Common myeloid progenitor, CD34-positive (primary cell): ENCODE results near the gene GTPBP3. TPM values are rescaled to one million over a fixed set of nuclear protein-coding genes. Genes with fewer than 3 reads are reported as not detected.
A peak's percentile ranks its signal among the peaks of the same experiment; 100 is the strongest.

Experiments
- CTCF ChIA-PET: fragments of 350-600 bp; sonication (Branson Sonifier 250); formaldehyde crosslinking; loops from one replicate; lab custom pipeline; 2021; ENCODE audit warnings: antibody characterized with exemption; lab: Charles Lee
- POLR2A ChIA-PET: fragments of 350-600 bp; sonication (Branson Sonifier 250); formaldehyde crosslinking; loops from one replicate; lab custom pipeline; 2021; ENCODE audit warnings: antibody characterized with exemption; lab: Charles Lee
- DNase-seq, 3 donors: peaks; one replicate each; pipeline versions ENCODE4 v3.0.0 to v3.0.0-alpha.2; 2013
- H3K27ac ChIP-seq, 2 experiments: 1 replicate in 1 of 2; 2 replicates in 1 of 2; pipeline ENCODE4 v1.7.0; 2013; ENCODE audit warnings: inconsistent platforms in 2 of 2, low read length in 2 of 2, mild to moderate bottlenecking in 2 of 2, low read depth in 1 of 2, moderate library complexity in 1 of 2; ENCODE audit not compliant: severe bottlenecking in 2 of 2, insufficient read depth in 1 of 2, poor library complexity in 1 of 2
- H3K27me3 ChIP-seq, 5 experiments: replicated peaks in 2 of 5; 1 replicate in 3 of 5; 2 replicates in 2 of 5; pipeline versions ENCODE4 v1.6.1 to v1.7.0; 2013; ENCODE audit warnings: low read length in 4 of 5, mild to moderate bottlenecking in 2 of 5, moderate library complexity in 2 of 5, inconsistent platforms in 1 of 5; ENCODE audit not compliant: insufficient read depth in 5 of 5, control insufficient read depth in 4 of 5
- H3K36me3 ChIP-seq, 4 experiments: 1 replicate in 2 of 4; 2 replicates in 2 of 4; pipeline versions ENCODE4 v1.6.1 to v1.7.0; 2013; ENCODE audit warnings: low read length in 3 of 4, control low read depth in 1 of 4, mild to moderate bottlenecking in 1 of 4; ENCODE audit not compliant: control insufficient read depth in 4 of 4, insufficient read depth in 4 of 4
- H3K4me1 ChIP-seq, 4 experiments: 1 replicate in 3 of 4; 2 replicates in 1 of 4; pipeline versions ENCODE4 v1.6.1 to v1.7.1; 2013; ENCODE audit warnings: low read length in 3 of 4, mild to moderate bottlenecking in 3 of 4, control low read depth in 1 of 4, inconsistent platforms in 1 of 4, moderate library complexity in 1 of 4; ENCODE audit not compliant: control insufficient read depth in 4 of 4, insufficient read depth in 4 of 4; ENCODE audit errors: control extremely low read depth in 1 of 4
- H3K4me3 ChIP-seq, 7 experiments: 1 replicate in 4 of 7; 2 replicates in 3 of 7; pipeline versions ENCODE4 v1.5.1 to v1.7.0; 2013; ENCODE audit warnings: mild to moderate bottlenecking in 7 of 7, low read length in 6 of 7, moderate library complexity in 6 of 7, inconsistent platforms in 2 of 7, low read depth in 2 of 7, control low read depth in 1 of 7; ENCODE audit not compliant: insufficient read depth in 4 of 7, control insufficient read depth in 1 of 7; ENCODE audit errors: extremely low read depth in 1 of 7
- H3K9me3 ChIP-seq, 5 experiments: 1 replicate in 4 of 5; 2 replicates in 1 of 5; pipeline versions ENCODE4 v1.6.1 to v1.7.1; 2013; ENCODE audit warnings: low read length in 4 of 5, mild to moderate bottlenecking in 2 of 5, inconsistent platforms in 1 of 5, low read depth in 1 of 5, moderate library complexity in 1 of 5; ENCODE audit not compliant: control insufficient read depth in 4 of 5, insufficient read depth in 2 of 5; ENCODE audit errors: control extremely low read depth in 1 of 5
- WGBS: methylation state at CpG from one replicate; pipeline ENCODE4 v1.1.5; 2013; ENCODE audit not compliant: insufficient coverage; 5-methylcytosine and 5-hydroxymethylcytosine counted together
- polyA plus RNA-seq: library from polyadenylated mRNA; unstranded; fragments of 120-200 nt; gene quantifications from one replicate; pipeline ENCODE4 v1.2.1, GENCODE V29; 2013

The GTPBP3 gene
- 17.9 TPM for polyA plus RNA-seq

GRCh38 chr19:17336872-17337674 lies at the start of gene GTPBP3:
GTPBP3 (plus strand) TSS chr19:17337553; CDS start chr19:17337612, 59 bp downstream.
- peak; percentile 99 for DNase-seq
- Histone ChIP-seq H3K36me3 (peaks cover 0 to 16% (median 10%) of the 10 kb centered on the region in 4 experiments), H3K9me3 (no peaks in the 10 kb centered on the region), H3K27me3 (no peaks in the 10 kb centered on the region), H3K4me3 (peak within 1 kb of the TSS; percentile 83 to 99 (median 88)), H3K27ac (peak within 1 kb of the TSS; percentile 48 to 87), H3K4me1 (peaks cover 0 to 46% (median 41%) of the 10 kb centered on the region in 4 experiments)
- POLR2A ChIA-PET, result interaction anchor here (1.0 kb wide), 1 partner anchor 82 kb away, joined by 3 read pairs; no protein-coding TSS in a partner anchor
- CTCF ChIA-PET, result interaction anchor here (1.1 to 2.2 kb wide), 3 partner anchors 35 to 55 kb away, joined by 3 to 8 read pairs (median 5); no protein-coding TSS in a partner anchor
- WGBS, result 0% methylated on average over 41 of the region's 41 CpGs

DNA sequence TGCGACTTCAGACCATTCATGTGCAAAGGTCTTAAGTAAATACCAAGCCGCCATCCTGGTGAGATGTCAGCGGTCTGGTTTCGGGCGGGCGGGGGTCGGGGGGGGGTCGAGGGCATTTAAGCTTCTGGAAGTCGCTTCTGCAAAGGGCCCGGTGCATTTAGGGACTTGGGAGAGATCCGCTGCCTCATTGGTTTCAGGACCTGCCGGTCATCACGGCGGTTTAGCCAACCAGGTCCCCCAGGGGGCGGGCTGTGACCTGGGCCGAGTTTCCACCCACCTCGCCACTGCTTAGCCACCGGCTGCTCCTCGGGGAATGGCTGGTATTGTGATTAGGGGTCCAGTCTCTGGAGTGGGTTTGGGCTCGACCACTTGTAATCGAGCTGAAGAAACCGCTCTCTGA lies 47.9 kb upstream of the GTPBP3 start:
- H3K4me1 ChIP-seq, result peaks cover 0 to 16% (median 8%) of the 10 kb centered on the region in 4 experiments
- POLR2A ChIA-PET, result interaction anchor here (0.6 kb wide), 1 partner anchor 190 kb away, joined by 3 read pairs; no protein-coding TSS in a partner anchor
- CTCF ChIA-PET, result interaction anchor here (0.7 to 17.5 kb wide), 3 partner anchors 17 to 107 kb away, joined by 3 to 183 read pairs (median 4); partner anchors contain the start of genes BABAM1 and USHBP1
- H3K9me3 ChIP-seq, result no peaks in the 10 kb centered on the region
- peak overlapping the region in 2 of 7 experiments; percentile 19 to 37 for H3K4me3 ChIP-seq
- DNase-seq, result peak; percentile 84 to 94 (median 91)
- no peaks in the 10 kb centered on the region for H3K27me3 ChIP-seq
- no peak overlapping the region for H3K27ac ChIP-seq
- peaks cover 2 to 20% (median 8%) of the 10 kb centered on the region in 4 experiments for H3K36me3 ChIP-seq
- 14% methylated on average over 20 of the region's 22 CpGs for WGBS

GRCh38 chr19:17292301-17293074 lies 44.9 kb upstream of the GTPBP3 start:
- H3K4me1 ChIP-seq, result peaks cover 0 to 16% (median 8%) of the 10 kb centered on the region in 4 experiments

GRCh38 chr19:17293605-17294004 lies 43.7 kb upstream of the GTPBP3 start:
- Histone ChIP-seq H3K27me3 (no peaks in the 10 kb centered on the region), H3K9me3 (peaks cover 0 to 6% (median 0%) of the 10 kb centered on the region in 5 experiments), H3K36me3 (peaks cover 2 to 20% (median 15%) of the 10 kb centered on the region in 4 experiments), H3K4me1 (peaks cover 0 to 16% (median 8%) of the 10 kb centered on the region in 4 experiments), H3K27ac (no peak overlapping the region), H3K4me3 (no peak overlapping the region)
- ChIA-PET POLR2A (interaction anchor here (1.1 kb wide), 1 partner anchor 12 kb away, joined by 3 read pairs; the partner anchor contains the start of gene MRPL34), CTCF (interaction anchor here (0.8 to 17.5 kb wide), 9 partner anchors 9 to 95 kb away, joined by 3 to 183 read pairs (median 7); partner anchors contain the start of genes ABHD8, ANKLE1, BABAM1 and DDA1)
- DNase-seq, result no peak
- WGBS, result 94% methylated on average over 14 of the region's 14 CpGs

More at GRCh38 chr19:17292301-17293074, 44.9 kb upstream of the GTPBP3 start:
- CTCF ChIA-PET, result interaction anchor here (0.6 to 17.5 kb wide), 11 partner anchors 10 to 99 kb away, joined by 3 to 183 read pairs (median 6); partner anchors contain the start of genes ABHD8, ANKLE1, BABAM1 and DDA1
- POLR2A ChIA-PET, result interaction anchor here (0.7 kb wide), 1 partner anchor 37 kb away, joined by 3 read pairs; no protein-coding TSS in a partner anchor
- H3K27me3 ChIP-seq, result no peaks in the 10 kb centered on the region
- peak overlapping the region in 1 of 2 experiments; percentile 75 for H3K27ac ChIP-seq
- peaks cover 2 to 15% (median 10%) of the 10 kb centered on the region in 4 experiments for H3K36me3 ChIP-seq
- no peaks in the 10 kb centered on the region for H3K9me3 ChIP-seq
- WGBS, result under 1% methylated on average over 37 of the region's 46 CpGs
- peak overlapping the region; percentile 58 to 86 (median 70) for H3K4me3 ChIP-seq
- peak; percentile 77 to 88 (median 86) for DNase-seq

GRCh38 chr19:17294051-17294891 lies 43.1 kb upstream of the GTPBP3 start:
- Histone ChIP-seq H3K4me1 (peaks cover 0 to 13% (median 8%) of the 10 kb centered on the region in 4 experiments), H3K36me3 (peaks cover 2 to 22% (median 18%) of the 10 kb centered on the region in 4 experiments), H3K27me3 (no peaks in the 10 kb centered on the region), H3K4me3 (no peak overlapping the region), H3K9me3 (peaks cover 0 to 8% (median 0%) of the 10 kb centered on the region in 5 experiments), H3K27ac (no peak overlapping the region)
- WGBS, result 93% methylated on average over 45 of the region's 48 CpGs
- POLR2A ChIA-PET, result interaction anchor here (1.1 kb wide), 1 partner anchor 11 kb away, joined by 3 read pairs; the partner anchor contains the start of gene MRPL34
- CTCF ChIA-PET, result interaction anchor here (0.8 to 17.5 kb wide), 5 partner anchors 11 to 95 kb away, joined by 3 to 183 read pairs (median 5); partner anchors contain the start of genes BABAM1, MRPL34 and USHBP1
- peak in 2 of 3 donors; percentile 48 to 53 for DNase-seq
